Hepatocyte (in vitro differentiated cells): ENCODE measurements around the gene PRKCA. TPM values are rescaled to one million over a fixed set of nuclear protein-coding genes. Genes with fewer than 3 reads are reported as not detected.
A peak's percentile ranks its signal among the peaks of the same experiment; 100 is the strongest.
"Not testable (repeated sequence)": the region's sequence is repeated elsewhere in the genome, so short reads cannot be mapped to it uniquely, and the experiment has no call there.

ENCODE experiments used
- DNase-seq: peaks from one replicate; pipeline ENCODE4 v3.0.0-alpha.2; 2016; ENCODE audit warnings: low spot score
- H2AFZ ChIP-seq: fragments of 200-600 bp; sonication (generic); 2 replicates; pipeline ENCODE4 v1.6.0; 2016; ENCODE audit warnings: antibody characterized with exemption, mild to moderate bottlenecking
- H3K27ac ChIP-seq: fragments of 200-600 bp; sonication (generic); 2 replicates; pipeline ENCODE4 v1.5.1; 2016; ENCODE audit warnings: mild to moderate bottlenecking
- H3K27me3 ChIP-seq: fragments of 200-600 bp; sonication (generic); 2 replicates; pipeline ENCODE4 v1.6.1; 2016
- H3K36me3 ChIP-seq: fragments of 200-600 bp; sonication (generic); replicated peaks from 2 replicates; pipeline ENCODE4 v1.5.1; 2016; ENCODE audit warnings: low read depth; ENCODE audit not compliant: insufficient read depth
- H3K4me1 ChIP-seq: fragments of 200-600 bp; sonication (generic); 2 replicates; pipeline ENCODE4 v1.5.1; 2016; ENCODE audit warnings: mild to moderate bottlenecking, moderate library complexity; ENCODE audit not compliant: insufficient read depth
- H3K4me2 ChIP-seq: fragments of 200-600 bp; sonication (generic); 2 replicates; pipeline ENCODE4 v1.6.0; 2016
- H3K4me3 ChIP-seq: fragments of 200-600 bp; sonication (generic); 2 replicates; pipeline ENCODE4 v1.5.1; 2016; ENCODE audit warnings: mild to moderate bottlenecking
- H3K79me2 ChIP-seq: fragments of 200-600 bp; sonication (generic); 2 replicates; pipeline ENCODE4 v1.6.0; 2017; ENCODE audit warnings: mild to moderate bottlenecking
- H3K9me2 ChIP-seq: fragments of 200-600 bp; sonication (generic); replicated peaks from 2 replicates; pipeline ENCODE4 v1.6.0; 2017; ENCODE audit warnings: mild to moderate bottlenecking; ENCODE audit not compliant: insufficient read depth
- H3K9me3 ChIP-seq: fragments of 200-600 bp; sonication (generic); 2 replicates; pipeline ENCODE4 v1.5.1; 2016; ENCODE audit warnings: low read depth, mild to moderate bottlenecking
- H4K20me1 ChIP-seq: fragments of 200-600 bp; sonication (generic); 2 replicates; pipeline ENCODE4 v1.6.0; 2016; ENCODE audit warnings: mild to moderate bottlenecking; ENCODE audit not compliant: insufficient read depth, poor library complexity, severe bottlenecking
- EZH2 ChIP-seq: fragments of 200-600 bp; sonication (generic); IDR thresholded peaks from 2 replicates; pipeline ENCODE4 v1.6.1; 2016; ENCODE audit warnings: antibody characterized with exemption, mild to moderate bottlenecking, borderline replicate concordance
- EZH2phosphoT487 ChIP-seq: fragments of 200-600 bp; sonication (generic); IDR thresholded peaks from one replicate; pipeline ENCODE4 v1.6.1; 2018; ENCODE audit warnings: antibody characterized with exemption, mild to moderate bottlenecking, low read depth, moderate library complexity; ENCODE audit not compliant: unreplicated experiment, severe bottlenecking
- WGBS: methylation state at CpG from one replicate; pipeline ENCODE4 v1.1.6; 2016; ENCODE audit warnings: low lambda C conversion rate; ENCODE audit errors: missing lambda C conversion rate; 5-methylcytosine and 5-hydroxymethylcytosine counted together
- polyA plus RNA-seq: library from polyadenylated mRNA; unstranded; fragments of >200 nt; fragmentation: Nextera tagmentation; extraction: Ambion mirVana; gene quantifications from 2 replicates; pipeline ENCODE4 v1.2.1, GENCODE V29; 2016
- total RNA-seq: library from RNA; depleted of rRNA; stranded (reverse); fragments of >200 nt; gene quantifications from 2 replicates; pipeline ENCODE4 v1.2.3, GENCODE V29; 2014
- TF ChIP-seq, protein P1 (sequence below): fragments of 200-600 bp; sonication (generic); IDR thresholded peaks from 2 replicates; pipeline ENCODE4 v1.5.1; 2016; ENCODE audit warnings: antibody characterized with exemption, mild to moderate bottlenecking; ENCODE audit not compliant: poor library complexity

The PRKCA gene
- total and polyA plus RNA-seq, 2 experiments from 2014 or later, result 5.9 to 18.5 TPM

DNA sequence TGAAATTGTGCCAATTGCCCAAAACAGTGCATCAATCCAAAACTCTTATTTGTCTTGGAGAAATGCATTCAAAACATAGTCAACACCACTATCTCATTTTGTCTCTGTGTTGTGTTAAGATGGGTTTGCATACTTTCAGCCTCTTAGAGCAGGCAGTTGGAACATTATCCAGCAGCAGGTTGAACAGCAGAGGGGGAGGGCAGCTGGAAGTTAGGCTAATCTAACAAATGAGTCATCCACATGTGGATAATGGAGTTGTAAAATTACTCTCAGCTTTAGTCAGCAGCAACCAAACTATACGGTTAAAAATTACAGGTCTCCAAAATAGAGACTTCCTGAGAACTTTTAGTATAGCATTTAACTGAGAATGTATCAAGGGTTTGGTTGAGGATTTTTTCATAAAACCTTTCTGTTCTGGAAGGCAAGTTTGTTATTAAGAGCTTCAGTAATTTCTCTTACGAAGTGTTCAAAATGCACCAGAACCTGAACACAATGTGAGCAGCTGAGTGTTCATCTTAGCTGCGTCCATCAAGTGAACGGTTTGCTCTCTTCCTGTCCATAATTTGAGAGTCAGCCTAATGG is 46.3 kb downstream of the PRKCA start:
- 38% methylated on average over 4 of the region's 4 CpGs for WGBS
- H3K9me3 ChIP-seq, result no peaks in the 10 kb centered on the region
- H3K27me3 ChIP-seq, result no peaks in the 10 kb centered on the region
- peaks cover 39% of the 10 kb centered on the region for H3K4me1 ChIP-seq
- H4K20me1 ChIP-seq, result no peaks in the 10 kb centered on the region
- H3K27ac ChIP-seq, result peak overlapping the region; percentile 81
- no peaks in the 10 kb centered on the region for H3K36me3 ChIP-seq
- H3K79me2 ChIP-seq, result peaks cover 58% of the 10 kb centered on the region
- H3K4me2 ChIP-seq, result peak overlapping the region; percentile 43
- no peak overlapping the region for H3K4me3 ChIP-seq
- TF ChIP-seq EZH2 (no peak), EZH2phosphoT487 (no peak)
- TF ChIP-seq, protein P1, sequence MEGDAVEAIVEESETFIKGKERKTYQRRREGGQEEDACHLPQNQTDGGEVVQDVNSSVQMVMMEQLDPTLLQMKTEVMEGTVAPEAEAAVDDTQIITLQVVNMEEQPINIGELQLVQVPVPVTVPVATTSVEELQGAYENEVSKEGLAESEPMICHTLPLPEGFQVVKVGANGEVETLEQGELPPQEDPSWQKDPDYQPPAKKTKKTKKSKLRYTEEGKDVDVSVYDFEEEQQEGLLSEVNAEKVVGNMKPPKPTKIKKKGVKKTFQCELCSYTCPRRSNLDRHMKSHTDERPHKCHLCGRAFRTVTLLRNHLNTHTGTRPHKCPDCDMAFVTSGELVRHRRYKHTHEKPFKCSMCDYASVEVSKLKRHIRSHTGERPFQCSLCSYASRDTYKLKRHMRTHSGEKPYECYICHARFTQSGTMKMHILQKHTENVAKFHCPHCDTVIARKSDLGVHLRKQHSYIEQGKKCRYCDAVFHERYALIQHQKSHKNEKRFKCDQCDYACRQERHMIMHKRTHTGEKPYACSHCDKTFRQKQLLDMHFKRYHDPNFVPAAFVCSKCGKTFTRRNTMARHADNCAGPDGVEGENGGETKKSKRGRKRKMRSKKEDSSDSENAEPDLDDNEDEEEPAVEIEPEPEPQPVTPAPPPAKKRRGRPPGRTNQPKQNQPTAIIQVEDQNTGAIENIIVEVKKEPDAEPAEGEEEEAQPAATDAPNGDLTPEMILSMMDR, result no peak
- peak; percentile 82 for DNase-seq
- no peaks in the 10 kb centered on the region for H3K9me2 ChIP-seq
- no peak overlapping the region for H2AFZ ChIP-seq

DNA sequence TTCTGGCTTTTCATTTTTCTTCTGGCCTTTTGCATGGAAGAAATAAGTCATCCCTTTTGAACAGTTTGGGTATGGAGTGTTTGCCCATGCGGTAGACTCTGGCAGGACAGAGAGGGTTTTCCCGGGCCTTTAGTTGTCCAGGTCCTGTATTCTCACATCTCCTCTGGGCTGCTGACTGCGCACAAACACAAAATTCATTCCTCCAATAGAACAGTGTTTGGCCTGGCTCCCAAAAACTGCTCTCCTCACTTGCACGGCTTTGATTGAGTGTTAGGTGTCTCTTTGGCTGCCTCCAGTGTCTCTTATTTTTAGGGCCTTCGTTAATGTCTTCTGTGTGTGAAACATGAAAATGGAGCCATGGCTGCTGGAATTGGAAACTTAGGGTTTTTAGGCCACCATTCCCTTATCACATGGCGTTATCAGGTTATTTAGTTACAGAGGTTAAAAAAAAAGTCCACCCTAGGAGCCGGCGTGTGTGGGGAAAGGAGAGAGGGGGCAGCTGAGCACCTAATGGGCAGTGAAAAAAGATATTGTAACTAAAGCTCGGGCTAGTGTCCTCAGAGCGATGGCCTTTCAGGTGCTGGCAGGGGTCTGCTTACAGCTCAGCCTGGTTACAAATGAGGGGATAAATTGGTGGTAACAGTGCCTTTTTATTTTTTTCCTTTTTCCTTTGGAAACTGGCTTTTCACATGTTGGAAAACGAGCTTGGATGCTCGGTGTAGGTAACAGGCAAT is 47.3 kb downstream of the PRKCA start:
- Histone ChIP-seq H3K4me3 (no peak overlapping the region), H3K9me3 (no peaks in the 10 kb centered on the region), H3K36me3 (no peaks in the 10 kb centered on the region), H3K79me2 (peaks cover 57% of the 10 kb centered on the region), H4K20me1 (no peaks in the 10 kb centered on the region), H3K4me1 (peaks cover 40% of the 10 kb centered on the region), H3K27me3 (no peaks in the 10 kb centered on the region), H3K9me2 (no peaks in the 10 kb centered on the region), H3K27ac (peak overlapping the region; percentile 81), H3K4me2 (no peak overlapping the region), H2AFZ (no peak overlapping the region)
- no peak for DNase-seq
- 52% methylated on average over 12 of the region's 12 CpGs for WGBS
- TF ChIP-seq, protein P1, result no peak
- TF ChIP-seq EZH2, result no peak
- TF ChIP-seq EZH2phosphoT487, result no peak

DNA sequence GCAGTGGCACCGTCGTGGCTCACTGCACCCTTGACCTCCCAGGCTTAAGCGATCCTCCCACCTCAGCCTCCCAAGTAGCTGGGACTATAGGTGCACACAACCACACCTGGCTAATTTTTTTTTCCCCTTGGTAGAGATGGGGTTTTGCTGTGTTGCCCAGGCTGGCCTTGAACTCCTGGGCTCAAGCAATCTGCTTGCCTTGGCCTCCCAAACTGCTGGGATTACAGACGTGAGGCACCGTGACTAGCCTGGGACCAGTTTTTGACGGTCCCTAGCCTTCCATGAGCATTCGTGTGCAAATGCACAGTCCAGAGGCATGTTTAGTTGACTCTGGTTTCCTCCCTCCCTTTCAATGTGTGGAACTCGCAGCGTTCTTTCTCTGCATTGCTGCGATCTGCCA is 48.2 kb downstream of the PRKCA start:
- H3K4me2 ChIP-seq, H2AFZ ChIP-seq, H3K9me3 ChIP-seq, H4K20me1 ChIP-seq, H3K36me3 ChIP-seq, DNase-seq, H3K9me2 ChIP-seq, H3K27me3 ChIP-seq, H3K4me3 ChIP-seq: not testable (repeated sequence)
- H3K4me1 ChIP-seq, result peaks cover 45% of the 10 kb centered on the region
- 90% methylated on average over 10 of the region's 10 CpGs for WGBS
- H3K27ac ChIP-seq, result peak overlapping the region; percentile 81
- peaks cover 52% of the 10 kb centered on the region for H3K79me2 ChIP-seq

DNA sequence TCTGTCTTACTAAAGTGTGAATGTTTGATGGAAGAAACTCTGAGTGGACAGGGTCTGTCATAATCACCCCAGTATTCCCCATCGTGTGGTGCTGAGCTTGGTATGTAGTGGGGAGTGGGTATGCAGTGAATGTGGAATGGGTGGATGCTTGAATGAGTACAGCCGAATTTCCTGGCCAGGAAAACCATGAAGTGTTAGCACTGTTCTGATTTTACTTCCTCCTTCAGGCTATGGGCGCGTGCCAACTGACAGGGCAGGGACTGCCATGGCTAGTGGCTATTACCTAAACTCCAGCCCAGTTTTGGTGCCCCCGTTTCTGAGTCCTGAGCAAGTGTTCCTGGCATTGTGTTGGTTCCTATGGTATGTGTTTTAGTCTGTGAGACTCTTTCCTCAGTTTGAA is 48.6 kb downstream of the PRKCA start:
- 95% methylated on average over 5 of the region's 5 CpGs for WGBS

More for the DNA sequence above, 48.6 kb downstream of the PRKCA start:
- peaks cover 45% of the 10 kb centered on the region for H3K4me1 ChIP-seq
- TF ChIP-seq, protein P1, result no peak
- TF ChIP-seq EZH2 (no peak), EZH2phosphoT487 (no peak)
- H3K9me3 ChIP-seq, result no peaks in the 10 kb centered on the region
- H3K36me3 ChIP-seq, result no peaks in the 10 kb centered on the region
- peaks cover 55% of the 10 kb centered on the region for H3K79me2 ChIP-seq
- H3K9me2 ChIP-seq, result no peaks in the 10 kb centered on the region
- no peaks in the 10 kb centered on the region for H3K27me3 ChIP-seq
- no peak for DNase-seq
- H3K4me2 ChIP-seq, result no peak overlapping the region
- H3K4me3 ChIP-seq, result no peak overlapping the region
- peak overlapping the region; percentile 29 for H3K27ac ChIP-seq
- H2AFZ ChIP-seq, result no peak overlapping the region
- no peaks in the 10 kb centered on the region for H4K20me1 ChIP-seq
